Measurements from ENCODE around the gene SLC5A2.
A peak's percentile ranks its signal among the peaks of the same experiment; 100 is the strongest.

Gene SLC5A2

DNA sequence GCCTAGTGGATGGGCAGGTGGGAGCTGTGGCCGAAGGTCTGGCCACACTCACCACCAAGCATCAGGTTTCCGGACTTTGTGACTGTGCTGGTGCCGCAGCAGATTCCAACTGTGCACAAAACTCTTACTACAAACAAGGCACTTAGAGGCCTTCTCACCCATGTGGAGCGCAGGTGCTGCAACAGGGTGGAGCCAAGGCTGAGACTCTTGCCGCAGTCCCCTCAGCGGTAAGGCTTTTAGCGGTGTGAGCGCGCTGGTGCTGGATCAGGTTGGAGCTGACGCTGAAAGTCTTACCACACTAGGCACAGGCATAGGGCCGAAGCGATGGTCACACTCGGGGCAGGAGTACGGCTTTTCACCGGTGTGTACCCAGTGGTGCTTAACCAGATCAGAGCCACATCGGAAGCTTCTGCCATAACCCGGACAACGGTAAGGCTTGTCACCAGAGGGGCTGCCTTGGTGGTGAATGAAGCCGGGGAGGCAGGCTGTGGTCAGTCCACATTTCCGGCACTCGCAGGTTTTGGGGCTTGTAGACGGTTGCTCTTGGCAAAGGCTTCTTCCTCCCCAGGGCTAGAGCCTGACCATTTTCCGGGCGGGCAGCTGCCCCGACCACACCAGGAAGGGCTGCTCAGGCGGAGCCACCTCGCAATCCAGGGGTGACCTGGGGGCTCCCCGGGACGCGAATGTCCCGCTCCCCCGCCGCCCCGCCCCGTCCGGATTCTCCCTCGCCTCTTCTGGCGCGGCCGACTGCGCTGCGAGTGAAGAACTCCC, 24.7 kb upstream of the SLC5A2 start:
- no peak for TF ChIP-seq POLR2AphosphoS5 (IDR thresholded peaks at IDR 0.05; ENCODE audit: low read depth, low read length)
- no peak for TF ChIP-seq TAF1 (IDR thresholded peaks at IDR 0.05; ENCODE audit: borderline replicate concordance, insufficient read depth, low read length)
- no peak for TF ChIP-seq SIN3A (IDR thresholded peaks at IDR 0.05; ENCODE audit: borderline replicate concordance, insufficient read depth, low read length)
- no peak for TF ChIP-seq REST (IDR thresholded peaks at IDR 0.05; ENCODE audit: insufficient read depth in 1 of 2, low read depth in 2 of 2, low read length in 2 of 2)
- no peak for TF ChIP-seq FOXP2 (optimal IDR thresholded peaks at IDR 0.05; ENCODE audit: borderline replicate concordance, extremely low read depth, extremely low read length, insufficient read depth)

DNA sequence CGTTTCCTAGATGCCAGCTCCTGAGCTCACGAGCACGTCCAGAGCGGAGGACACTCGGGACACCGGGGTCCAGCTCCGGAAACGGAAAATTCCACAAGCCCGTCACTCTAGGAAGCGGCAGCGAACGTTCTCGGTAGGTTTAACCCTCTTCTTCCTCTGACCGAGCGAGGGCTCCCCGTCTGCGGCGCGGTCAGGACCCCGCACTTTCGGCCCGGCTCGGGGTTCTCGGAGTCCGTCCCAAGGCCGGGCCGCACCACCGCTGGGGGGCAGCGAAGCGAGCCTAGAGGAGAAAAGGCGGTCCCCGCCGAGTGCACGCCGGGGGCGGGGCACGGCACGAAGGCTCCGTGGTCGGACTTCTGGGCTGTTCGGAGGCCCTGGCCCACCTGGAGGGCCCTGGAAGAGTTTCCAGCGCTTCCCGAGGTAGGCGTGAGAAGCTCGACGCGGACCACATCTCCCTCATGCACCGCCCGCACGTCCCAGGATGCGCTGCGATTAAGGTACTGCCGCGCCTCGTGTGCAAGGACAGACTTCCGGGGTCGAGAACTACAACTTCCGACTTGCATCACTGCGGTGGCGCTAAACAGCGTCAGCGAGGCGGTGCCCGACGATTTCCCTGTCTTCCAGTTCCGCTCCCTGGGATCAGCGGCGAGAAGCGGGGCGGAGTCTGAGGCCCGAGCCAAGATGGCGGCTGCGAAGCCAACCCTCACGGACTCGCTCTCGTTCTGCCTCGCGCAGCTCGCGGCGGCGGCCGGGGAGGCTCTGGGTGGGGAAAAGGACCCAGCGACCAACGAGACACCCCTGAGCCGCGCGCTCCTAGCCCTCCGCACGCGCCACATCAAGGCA, 23.9 kb upstream of the SLC5A2 start, which contains the start of gene ARMC5:
Gene ARMC5, plus strand, starts transcription at position 658 of the 843 bp plus-strand sequence. Its CDS starts 24 bp downstream, at position 682.
- TF ChIP-seq POLR2AphosphoS5 (IDR thresholded peaks at IDR 0.05; ENCODE audit: low read depth, low read length) (peak; percentile 53), REST (IDR thresholded peaks at IDR 0.05; ENCODE audit: insufficient read depth in 1 of 2, low read depth in 2 of 2, low read length in 2 of 2) (no peak), TAF1 (IDR thresholded peaks at IDR 0.05; ENCODE audit: borderline replicate concordance, insufficient read depth, low read length) (peak; percentile 57)

DNA sequence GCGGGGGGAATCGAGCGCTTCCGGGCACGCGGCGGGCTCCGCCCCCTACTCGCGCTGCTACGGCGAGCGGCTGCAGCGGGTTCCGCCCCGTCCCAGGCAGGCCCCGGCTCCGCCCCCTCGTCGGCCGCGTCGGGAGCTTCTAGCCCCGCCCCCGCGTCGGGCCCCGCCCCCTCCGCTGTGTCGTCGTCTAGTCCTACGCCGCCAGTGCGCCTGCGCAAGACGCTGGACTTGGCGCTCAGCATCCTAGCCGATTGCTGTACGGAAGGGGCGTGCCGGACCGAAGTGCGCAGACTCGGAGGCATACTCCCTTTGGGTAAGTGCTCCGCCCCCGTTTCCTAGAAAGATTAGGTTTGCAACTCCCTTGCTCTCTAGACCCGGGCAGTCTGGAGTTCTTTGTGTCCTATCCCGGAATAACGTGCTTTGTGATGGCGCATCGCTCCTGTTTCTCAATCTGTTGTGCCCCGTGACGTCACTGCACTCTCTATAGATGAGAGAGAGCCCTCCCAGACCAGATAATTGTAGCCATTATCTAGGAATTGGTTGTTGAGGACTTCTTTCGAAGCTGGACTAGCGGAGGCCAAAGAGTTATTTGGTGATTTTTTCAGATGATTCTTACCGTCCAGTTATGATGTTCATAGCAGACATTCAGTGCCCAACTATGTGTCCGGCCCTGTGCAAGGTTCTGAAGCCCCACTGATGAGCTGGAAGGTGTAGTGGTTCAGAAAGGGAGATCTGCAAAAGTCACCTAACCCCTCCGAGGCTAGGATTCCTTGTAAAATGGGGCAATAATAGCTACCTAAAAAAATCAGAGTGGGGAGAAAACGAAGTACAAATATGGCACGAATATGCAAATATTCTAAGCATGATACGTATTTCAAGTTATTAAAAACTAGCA, 23.0 kb upstream of the SLC5A2 start:
- peak; percentile 69 for TF ChIP-seq POLR2AphosphoS5 (IDR thresholded peaks at IDR 0.05; ENCODE audit: low read depth, low read length)
- TF ChIP-seq TAF1 (IDR thresholded peaks at IDR 0.05; ENCODE audit: borderline replicate concordance, insufficient read depth, low read length): 0 out of 2 replicates have a peak, but pooled peaks have one; percentile 24
- TF ChIP-seq REST (IDR thresholded peaks at IDR 0.05; ENCODE audit: insufficient read depth in 1 of 2, low read depth in 2 of 2, low read length in 2 of 2): no peak
- no peak for TF ChIP-seq SIN3A (IDR thresholded peaks at IDR 0.05; ENCODE audit: borderline replicate concordance, insufficient read depth, low read length)
- no peak for TF ChIP-seq FOXP2 (optimal IDR thresholded peaks at IDR 0.05; ENCODE audit: borderline replicate concordance, extremely low read depth, extremely low read length, insufficient read depth)

- TF ChIP-seq REST (IDR thresholded peaks at IDR 0.05; ENCODE audit: insufficient read depth in 1 of 2, low read depth in 2 of 2, low read length in 2 of 2) (no peak), SIN3A (IDR thresholded peaks at IDR 0.05; ENCODE audit: borderline replicate concordance, insufficient read depth, low read length) (no peak), TAF1 (IDR thresholded peaks at IDR 0.05; ENCODE audit: borderline replicate concordance, insufficient read depth, low read length) (no peak), POLR2AphosphoS5 (IDR thresholded peaks at IDR 0.05; ENCODE audit: low read depth, low read length) (no peak), FOXP2 (optimal IDR thresholded peaks at IDR 0.05; ENCODE audit: borderline replicate concordance, extremely low read depth, extremely low read length, insufficient read depth) (no peak)
These were observed 22.3 kb upstream of the SLC5A2 start for GRCh38 chr16:31460582-31461002.

Data from PFSK-1 (cell line).